SK-N-SH treated with all-trans-retinoic acid at 6 μM for 48 hours (cell line): ENCODE measurements around the gene IL7R.

Experiments
- ATAC-seq: fragments of 200-7000 bp; cut with Tn5 transposase; 3 replicates; pipeline ENCODE4 v1.9.1; 2020; ENCODE audit warnings: mild to moderate bottlenecking, moderate library complexity
- CREB5 ChIP-seq: fragments of 250-450 bp; sonication (Bioruptor Pico); IDR thresholded peaks from 2 replicates; pipeline ENCODE4 v1.5.1; 2020; ENCODE audit warnings: low read depth, mild to moderate bottlenecking, moderate library complexity
- CSRNP3 ChIP-seq: fragments of 250-450 bp; sonication (Bioruptor Pico); IDR thresholded peaks from 2 replicates; pipeline ENCODE4 v1.5.1; 2021; ENCODE audit warnings: mild to moderate bottlenecking, moderate library complexity
- ESRRG ChIP-seq: fragments of 250-450 bp; sonication (Bioruptor Pico); IDR thresholded peaks from 2 replicates; pipeline ENCODE4 v1.6.1; 2021; ENCODE audit warnings: mild to moderate bottlenecking
- GLIS3 ChIP-seq: fragments of 250-450 bp; sonication (Bioruptor Pico); IDR thresholded peaks from 2 replicates; pipeline ENCODE4 v1.5.0; 2020; ENCODE audit warnings: mild to moderate bottlenecking, moderate library complexity
- ISL1 ChIP-seq: fragments of 250-450 bp; sonication (Bioruptor Pico); IDR thresholded peaks from 2 replicates; pipeline ENCODE4 v2.1.2; 2022; ENCODE audit warnings: mild to moderate bottlenecking, moderate library complexity
- PATZ1 ChIP-seq: fragments of 250-450 bp; sonication (Bioruptor Pico); IDR thresholded peaks from 2 replicates; pipeline ENCODE4 v1.8.0; 2020; ENCODE audit warnings: mild to moderate bottlenecking, moderate library complexity, borderline replicate concordance
- POU6F1 ChIP-seq: fragments of 250-450 bp; sonication (Bioruptor Pico); IDR thresholded peaks from 2 replicates; pipeline ENCODE4 v1.8.0; 2021; ENCODE audit warnings: low read depth, mild to moderate bottlenecking, moderate library complexity, borderline replicate concordance
- PPARA ChIP-seq: fragments of 250-450 bp; sonication (Bioruptor Pico); IDR thresholded peaks from 2 replicates; pipeline ENCODE4 v1.5.0; 2020; ENCODE audit warnings: mild to moderate bottlenecking, borderline replicate concordance
- RARB ChIP-seq: fragments of 250-450 bp; sonication (Bioruptor Pico); IDR thresholded peaks from 2 replicates; pipeline ENCODE4 v1.8.0; 2021; ENCODE audit warnings: mild to moderate bottlenecking, moderate library complexity
- SNAI2 ChIP-seq: fragments of 250-450 bp; sonication (Bioruptor Pico); IDR thresholded peaks from 2 replicates; pipeline ENCODE4 v1.5.0; 2020; ENCODE audit warnings: mild to moderate bottlenecking, moderate library complexity
- TCF4 ChIP-seq: fragments of 250-450 bp; sonication (Bioruptor Pico); IDR thresholded peaks from 2 replicates; pipeline ENCODE4 v1.8.0; 2021; ENCODE audit warnings: mild to moderate bottlenecking, moderate library complexity, borderline replicate concordance
- TOX ChIP-seq: fragments of 250-450 bp; sonication (Bioruptor Pico); IDR thresholded peaks from 2 replicates; pipeline ENCODE4 v1.8.0; 2021; ENCODE audit warnings: mild to moderate bottlenecking, moderate library complexity, borderline replicate concordance
- TSHZ2 ChIP-seq: fragments of 250-450 bp; sonication (Bioruptor Pico); IDR thresholded peaks from 2 replicates; pipeline ENCODE4 v1.5.0; 2020; ENCODE audit warnings: mild to moderate bottlenecking, moderate library complexity
- ZFP3 ChIP-seq: fragments of 250-450 bp; sonication (Bioruptor Pico); IDR thresholded peaks from 2 replicates; pipeline ENCODE4 v1.5.0; 2020; ENCODE audit warnings: mild to moderate bottlenecking, moderate library complexity
- ZFP30 ChIP-seq: fragments of 450-650 bp; formaldehyde crosslinking; IDR thresholded peaks from 2 replicates; pipeline ENCODE4 v1.5.0; 2022; ENCODE audit warnings: mild to moderate bottlenecking, moderate library complexity
- ZNF565 ChIP-seq: fragments of 450-650 bp; formaldehyde crosslinking; conservative IDR thresholded peaks from 2 replicates; pipeline ENCODE4 v1.5.0; 2020; ENCODE audit warnings: low read depth, mild to moderate bottlenecking, moderate library complexity
- ZNF70 ChIP-seq: fragments of 450-650 bp; formaldehyde crosslinking; IDR thresholded peaks from 2 replicates; pipeline ENCODE4 v1.5.0; 2020; ENCODE audit warnings: mild to moderate bottlenecking, moderate library complexity

IL7R gene

GRCh38 chr5:35881758-35882157 lies 25.1 kb downstream of the IL7R start:
- ATAC-seq = no peak
- TF ChIP-seq ZFP30 (CRISPR knock-in tag) (no peak), ZFP3 (no peak), ZNF70 (CRISPR knock-in tag) (no peak), ISL1 (no peak), CREB5 (CRISPR knock-in tag) (no peak), POU6F1 (no peak), TSHZ2 (no peak), PPARA (no peak), ESRRG (CRISPR knock-in tag) (no peak), ZNF565 (CRISPR knock-in tag) (no peak), CSRNP3 (CRISPR knock-in tag) (no peak), SNAI2 (CRISPR knock-in tag) (no peak)
- TF ChIP-seq, all 23 proteins: peak for 0

GRCh38 chr5:35884191-35884769 lies 27.6 kb downstream of the IL7R start:
- TF ChIP-seq CREB5 (CRISPR knock-in tag) = no peak
- no peak for TF ChIP-seq ZNF70 (CRISPR knock-in tag)
- TF ChIP-seq ZFP3 = no peak
- no peak for TF ChIP-seq TSHZ2
- TF ChIP-seq ISL1 = peak; percentile 66
- TF ChIP-seq, all 23 proteins: peak for 1
- peak; percentile 98 for ATAC-seq

- ATAC-seq = no peak
These were observed 28.1 kb downstream of the IL7R start for GRCh38 chr5:35884773-35885172.

More at GRCh38 chr5:35884773-35885172, 28.1 kb downstream of the IL7R start:
- TF ChIP-seq ZFP30 (CRISPR knock-in tag) (no peak), ISL1 (no peak), TCF4 (CRISPR knock-in tag) (no peak), CSRNP3 (CRISPR knock-in tag) (no peak), RARB (no peak), TOX (no peak), GLIS3 (CRISPR knock-in tag) (no peak), ZFP3 (no peak), PATZ1 (CRISPR knock-in tag) (no peak)
- TF ChIP-seq, all 23 proteins: peak for 0
